Thyroid gland (tissue), 4 donors: ENCODE measurements around the gene TRMO.

Experiments used
- POLR2A ChIP-seq, 2 donors: fragments of 450-650 bp; IDR thresholded peaks; one replicate each; pipeline ENCODE4 v1.6.1; 2017; ENCODE audit warnings: antibody characterized with exemption in 2 of 2, mild to moderate bottlenecking in 2 of 2, moderate library complexity in 1 of 2
- TF ChIP-seq, protein P1 (sequence below), 6 experiments: fragments of 200-600 bp in 3 of 6; fragments of 450-650 bp in 3 of 6; sonication (generic) in 3 of 6; IDR thresholded peaks; one replicate each; pipeline ENCODE4 v1.5.1; 2016 to 2019; ENCODE audit warnings: antibody characterized with exemption in 6 of 6, mild to moderate bottlenecking in 2 of 6, inconsistent platforms in 1 of 6, moderate library complexity in 1 of 6

DNA sequence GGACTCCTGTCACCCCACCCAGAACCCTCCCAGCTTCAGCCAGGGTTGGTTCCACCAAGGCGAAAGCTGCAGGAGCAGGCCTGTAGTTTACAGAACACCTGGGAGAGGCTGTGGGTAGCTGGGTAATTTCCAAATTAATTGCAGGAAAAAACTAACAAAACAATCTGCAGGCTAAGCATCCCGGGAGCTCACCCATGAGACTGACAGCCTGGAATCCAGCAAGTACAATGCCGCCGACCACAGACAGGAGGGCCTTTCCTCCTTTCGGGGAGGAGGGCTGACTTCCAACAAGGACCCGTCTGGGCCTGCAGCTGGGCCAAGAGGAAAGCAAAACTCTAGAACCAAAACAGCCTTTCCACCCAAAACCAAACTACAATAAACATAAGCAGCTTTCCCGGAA, 59.0 kb downstream of the TRMO start:
- TF ChIP-seq, protein P1, sequence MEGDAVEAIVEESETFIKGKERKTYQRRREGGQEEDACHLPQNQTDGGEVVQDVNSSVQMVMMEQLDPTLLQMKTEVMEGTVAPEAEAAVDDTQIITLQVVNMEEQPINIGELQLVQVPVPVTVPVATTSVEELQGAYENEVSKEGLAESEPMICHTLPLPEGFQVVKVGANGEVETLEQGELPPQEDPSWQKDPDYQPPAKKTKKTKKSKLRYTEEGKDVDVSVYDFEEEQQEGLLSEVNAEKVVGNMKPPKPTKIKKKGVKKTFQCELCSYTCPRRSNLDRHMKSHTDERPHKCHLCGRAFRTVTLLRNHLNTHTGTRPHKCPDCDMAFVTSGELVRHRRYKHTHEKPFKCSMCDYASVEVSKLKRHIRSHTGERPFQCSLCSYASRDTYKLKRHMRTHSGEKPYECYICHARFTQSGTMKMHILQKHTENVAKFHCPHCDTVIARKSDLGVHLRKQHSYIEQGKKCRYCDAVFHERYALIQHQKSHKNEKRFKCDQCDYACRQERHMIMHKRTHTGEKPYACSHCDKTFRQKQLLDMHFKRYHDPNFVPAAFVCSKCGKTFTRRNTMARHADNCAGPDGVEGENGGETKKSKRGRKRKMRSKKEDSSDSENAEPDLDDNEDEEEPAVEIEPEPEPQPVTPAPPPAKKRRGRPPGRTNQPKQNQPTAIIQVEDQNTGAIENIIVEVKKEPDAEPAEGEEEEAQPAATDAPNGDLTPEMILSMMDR (IDR thresholded peaks at IDR 0.05), result no peak
- TF ChIP-seq POLR2A (IDR thresholded peaks at IDR 0.05), result no peak
